ENCODE results near the gene DNM2.

- TF ChIP-seq CTCF (tag by site-specific recombination; IDR thresholded peaks at IDR 0.05) (no peak), MYNN (tag by site-specific recombination; IDR thresholded peaks at IDR 0.05; ENCODE audit: borderline replicate concordance) (no peak)
Measured at GRCh38 chr19:10717054-10717355, 874 bp upstream of the DNM2 start.
